Measurements from ENCODE around the gene RBBP8NL.

DNA sequence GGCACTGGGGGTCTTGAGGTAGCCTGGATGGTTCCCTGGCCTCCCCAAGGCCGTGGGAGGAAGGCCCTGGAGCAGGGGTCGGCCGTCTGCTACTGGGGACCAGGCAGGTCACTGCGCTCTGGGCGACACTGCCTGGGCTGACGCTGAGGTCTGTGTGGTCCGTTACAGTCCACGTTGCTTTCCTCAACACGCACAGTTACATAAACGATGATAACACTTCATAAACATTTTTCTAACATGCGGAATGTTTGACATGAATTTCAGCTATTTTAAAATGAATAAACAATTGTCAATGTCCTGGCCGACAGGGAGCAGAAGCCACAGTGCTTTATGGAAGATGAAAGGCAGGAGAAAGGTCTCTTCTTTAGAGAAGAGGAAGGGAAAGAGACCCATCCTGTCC, 10.2 kb upstream of the RBBP8NL start:
- TF ChIP-seq, protein P1, sequence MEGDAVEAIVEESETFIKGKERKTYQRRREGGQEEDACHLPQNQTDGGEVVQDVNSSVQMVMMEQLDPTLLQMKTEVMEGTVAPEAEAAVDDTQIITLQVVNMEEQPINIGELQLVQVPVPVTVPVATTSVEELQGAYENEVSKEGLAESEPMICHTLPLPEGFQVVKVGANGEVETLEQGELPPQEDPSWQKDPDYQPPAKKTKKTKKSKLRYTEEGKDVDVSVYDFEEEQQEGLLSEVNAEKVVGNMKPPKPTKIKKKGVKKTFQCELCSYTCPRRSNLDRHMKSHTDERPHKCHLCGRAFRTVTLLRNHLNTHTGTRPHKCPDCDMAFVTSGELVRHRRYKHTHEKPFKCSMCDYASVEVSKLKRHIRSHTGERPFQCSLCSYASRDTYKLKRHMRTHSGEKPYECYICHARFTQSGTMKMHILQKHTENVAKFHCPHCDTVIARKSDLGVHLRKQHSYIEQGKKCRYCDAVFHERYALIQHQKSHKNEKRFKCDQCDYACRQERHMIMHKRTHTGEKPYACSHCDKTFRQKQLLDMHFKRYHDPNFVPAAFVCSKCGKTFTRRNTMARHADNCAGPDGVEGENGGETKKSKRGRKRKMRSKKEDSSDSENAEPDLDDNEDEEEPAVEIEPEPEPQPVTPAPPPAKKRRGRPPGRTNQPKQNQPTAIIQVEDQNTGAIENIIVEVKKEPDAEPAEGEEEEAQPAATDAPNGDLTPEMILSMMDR (IDR thresholded peaks at IDR 0.05): no peak
- no peak for TF ChIP-seq POLR2A (IDR thresholded peaks at IDR 0.05)
